Measurements from ENCODE around the gene CMTM8. TPM values are rescaled to one million over a fixed set of nuclear protein-coding genes. Genes with fewer than 3 reads are reported as not detected.

CMTM8 gene
- polyA plus RNA-seq, 3 donors, result 9.2 to 10.8 (median 10.5) TPM

GRCh38 chr3:32303977-32304881, 65.7 kb downstream of the CMTM8 start:
- no peak for DNase-seq

- no peak for DNase-seq
Measured at GRCh38 chr3:32305361-32305876, 66.9 kb downstream of the CMTM8 start.

- DNase-seq, result no peak
Measured at GRCh38 chr3:32306072-32306471, 67.6 kb downstream of the CMTM8 start.

- no peak for DNase-seq
Measured at GRCh38 chr3:32307591-32307990, 69.1 kb downstream of the CMTM8 start.

GRCh38 chr3:32308378-32308777, 69.9 kb downstream of the CMTM8 start:
- DNase-seq, result no peak

GRCh38 chr3:32309654-32310242, 71.3 kb downstream of the CMTM8 start:
- DNase-seq, result no peak

DNA sequence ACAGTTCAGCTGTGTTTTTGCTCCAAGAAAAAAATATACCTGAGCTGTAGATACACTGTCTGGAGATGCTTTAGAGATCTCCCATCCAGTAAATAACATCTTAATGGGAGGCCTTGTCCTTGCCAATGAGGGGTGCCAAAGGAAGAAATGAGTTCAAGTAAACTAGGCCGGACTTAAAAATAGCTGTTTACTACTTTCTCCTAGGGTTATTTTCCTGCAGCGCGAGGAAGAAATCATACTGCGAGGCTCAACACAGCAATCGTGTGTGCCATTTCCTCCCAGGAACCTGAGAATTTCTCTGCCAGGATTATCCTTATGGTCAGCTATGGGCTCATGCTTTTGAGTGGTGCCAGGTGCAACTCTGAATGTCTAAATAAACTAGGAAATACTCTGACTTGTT, 71.9 kb downstream of the CMTM8 start:
- no peak for DNase-seq

GRCh38 chr3:32310918-32311839, 72.7 kb downstream of the CMTM8 start:
- DNase-seq, result no peak

GRCh38 chr3:32312251-32312650, 73.8 kb downstream of the CMTM8 start:
- no peak for DNase-seq

DNA sequence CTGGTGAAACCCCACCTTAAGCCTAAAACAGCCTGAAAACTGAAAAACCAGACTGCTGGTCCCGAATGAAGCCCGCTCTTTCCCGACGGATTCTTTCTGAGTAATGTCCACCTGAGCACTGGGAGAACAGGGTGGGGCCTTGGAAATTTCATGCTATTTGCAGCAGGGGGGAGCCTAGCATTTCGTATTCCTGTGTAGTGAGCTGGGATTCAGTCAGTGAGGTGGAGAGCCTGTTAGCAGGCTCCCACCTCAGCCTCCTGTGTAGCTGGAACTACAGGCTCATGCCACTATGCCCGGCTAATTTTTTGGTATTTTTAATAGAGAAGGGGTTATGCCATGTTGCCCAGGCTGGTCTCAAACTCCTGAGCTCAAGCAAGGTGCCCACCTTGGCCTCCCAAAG, 74.7 kb downstream of the CMTM8 start:
- no peak for DNase-seq

GRCh38 chr3:32313723-32314473, 75.4 kb downstream of the CMTM8 start:
- no peak for DNase-seq

DNA sequence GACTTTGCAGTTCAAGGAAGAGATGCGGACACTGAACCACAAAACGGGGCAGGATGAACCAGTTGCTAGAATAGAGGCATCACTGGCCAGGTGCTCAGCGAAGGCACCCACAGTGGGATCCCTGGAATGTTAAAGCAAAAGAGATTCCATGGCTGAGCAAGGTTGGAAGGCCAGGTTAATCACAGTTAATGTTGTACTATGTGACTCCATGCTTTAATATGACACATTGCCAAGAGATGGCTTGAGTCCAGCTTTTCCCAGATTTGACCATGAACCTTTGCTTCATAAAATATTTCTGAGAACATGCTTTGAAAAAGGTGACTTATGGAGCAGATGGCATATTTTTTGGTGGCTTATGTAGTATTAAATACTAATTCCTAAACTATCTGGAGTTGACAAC, 77.0 kb downstream of the CMTM8 start:
- DNase-seq, result no peak

- DNase-seq, result no peak
Measured at GRCh38 chr3:32316319-32316718, 77.8 kb downstream of the CMTM8 start.

- no peak for DNase-seq
Measured at GRCh38 chr3:32316976-32317375, 78.5 kb downstream of the CMTM8 start.

DNA sequence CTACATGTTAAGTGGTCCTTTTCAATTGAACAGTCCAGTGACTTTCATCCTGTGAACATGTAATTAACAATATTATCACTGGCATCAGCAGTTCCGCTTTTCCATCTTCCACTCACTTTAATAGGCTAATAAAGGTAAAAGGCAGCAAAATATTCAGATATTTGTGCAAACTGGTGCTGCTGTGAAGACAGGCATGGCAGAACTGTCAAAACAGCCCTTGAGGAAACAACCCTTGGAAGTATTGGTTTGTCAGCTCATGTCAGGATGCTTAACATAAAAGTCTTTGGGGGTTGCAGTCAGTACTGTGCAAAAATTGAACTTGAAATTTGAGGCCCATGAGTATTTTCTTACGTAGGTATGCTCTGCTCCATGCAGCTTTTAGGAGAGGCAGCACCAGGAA, 81.1 kb downstream of the CMTM8 start:
- no peak for DNase-seq

- no peak for DNase-seq
Measured at GRCh38 chr3:32320080-32320479, 81.6 kb downstream of the CMTM8 start.

DNA sequence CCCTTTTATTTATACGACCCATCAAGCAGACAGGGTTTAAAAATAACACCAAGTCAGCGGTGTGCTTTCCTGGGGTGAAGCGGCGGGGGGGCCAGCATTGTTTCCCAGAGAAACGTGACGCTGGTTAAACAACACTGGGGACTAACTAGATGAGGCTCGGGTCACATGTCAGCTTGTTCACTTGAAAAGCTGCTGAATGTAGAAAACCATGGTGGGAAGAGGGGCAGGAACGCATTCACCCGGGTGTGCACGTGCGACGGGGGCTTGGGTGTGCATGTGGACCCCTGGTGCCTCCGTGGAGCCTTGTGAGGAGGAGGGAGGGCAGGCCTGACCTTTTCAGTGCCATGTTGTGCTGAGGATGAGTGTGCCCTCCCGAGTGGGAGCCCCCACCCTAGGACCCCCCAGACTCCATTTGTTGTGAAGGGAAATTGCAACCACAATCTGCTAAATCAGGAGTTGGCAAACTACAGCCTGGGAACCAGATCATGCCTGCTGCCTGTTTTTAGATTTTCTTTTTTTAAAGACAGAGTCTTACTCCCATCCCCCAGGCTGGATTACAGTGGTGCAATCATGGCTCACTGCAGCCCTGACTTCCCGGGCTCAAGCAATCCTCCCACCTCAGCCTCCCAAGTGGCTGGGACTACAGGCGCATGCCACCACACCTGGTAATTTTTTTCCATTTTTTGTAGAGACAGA, 82.8 kb downstream of the CMTM8 start:
- no peak for DNase-seq

DNA sequence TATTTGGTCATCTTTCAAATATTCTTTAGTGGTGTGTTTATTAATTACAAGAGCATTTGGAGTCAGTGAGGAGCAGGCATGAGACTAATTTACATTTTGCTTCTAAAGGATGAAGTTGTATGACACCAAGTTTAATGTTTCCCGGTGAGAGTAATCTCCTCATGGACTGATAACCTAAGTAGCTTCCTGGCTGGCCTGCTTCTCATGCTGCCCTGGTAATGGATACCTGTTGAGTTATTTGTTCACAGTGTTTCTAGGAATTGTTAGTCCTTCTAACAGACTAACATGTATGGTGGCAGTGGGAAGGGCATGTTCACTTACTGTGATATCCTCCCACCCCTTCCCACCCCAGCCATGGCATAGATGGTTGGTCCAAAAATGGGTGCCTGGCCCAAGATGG, 83.8 kb downstream of the CMTM8 start:
- DNase-seq, result no peak

DNA sequence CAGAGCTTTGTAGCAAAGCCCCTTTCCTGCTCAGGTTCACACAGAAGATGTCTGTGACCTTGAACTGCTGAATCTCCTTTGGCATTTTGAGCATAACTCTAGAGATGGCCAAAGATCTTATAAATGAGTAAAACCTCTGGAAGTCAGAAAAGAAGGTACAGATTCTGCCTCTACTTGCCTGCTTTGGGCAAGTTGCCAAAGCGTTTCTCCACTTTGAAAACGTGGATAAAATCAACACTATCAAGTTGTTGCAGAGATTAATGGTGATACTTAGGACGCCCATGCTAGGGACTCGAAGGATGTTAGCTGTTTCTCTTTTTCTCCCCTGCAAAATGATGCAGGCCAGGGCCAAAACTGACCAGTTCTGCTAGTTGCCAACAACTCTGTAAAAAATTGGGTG, 85.1 kb downstream of the CMTM8 start:
- no peak for DNase-seq

- no peak for DNase-seq
Measured at GRCh38 chr3:32325201-32325600, 86.7 kb downstream of the CMTM8 start.

DNA sequence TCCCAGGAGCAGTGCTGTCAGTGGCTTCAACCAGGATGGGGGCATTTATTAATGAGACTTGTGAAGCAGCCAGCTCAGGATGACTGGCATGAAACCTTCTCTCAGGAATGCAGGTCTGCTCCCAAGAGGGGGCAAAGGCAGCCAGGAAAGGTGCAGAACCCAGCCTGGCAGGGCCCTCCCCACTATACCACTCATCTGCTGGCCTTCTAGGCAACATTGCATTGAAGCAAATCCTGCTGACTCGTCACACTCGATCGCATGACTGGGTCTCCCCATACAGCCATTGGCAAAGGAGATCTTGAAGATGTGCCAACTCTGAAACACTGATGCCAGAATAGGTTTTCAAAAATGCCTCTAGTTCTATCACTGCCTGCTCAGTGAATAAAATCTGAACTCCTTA, 87.4 kb downstream of the CMTM8 start:
- no peak for DNase-seq
